ENCODE results near the gene C20orf204.

The C20orf204 gene

GRCh38 chr20:64044484-64045247 is 8.7 kb downstream of the C20orf204 start:
- Histone ChIP-seq H3K4me3 (IDR thresholded peaks at IDR 0.05; ENCODE audit: insufficient read depth, low read depth, low read length) (no peak overlapping the region), H4K20me1 (ENCODE audit: insufficient read depth) (no peaks in the 10 kb centered on the region), H3K4me2 (no peak overlapping the region), H3K27ac (no peak overlapping the region), H2AFZ (ENCODE audit: low read depth) (no peak overlapping the region), H3K27me3 (ENCODE audit: insufficient read depth, low read depth) (peaks cover 76% of the 10 kb centered on the region), H3K9ac (no peak overlapping the region), H3K79me2 (ENCODE audit: insufficient read depth, low read depth) (no peaks in the 10 kb centered on the region), H3K4me1 (ENCODE audit: low read depth, poor library complexity, severe bottlenecking) (peaks cover 3% of the 10 kb centered on the region), H3K36me3 (ENCODE audit: insufficient read depth) (no peaks in the 10 kb centered on the region)
- TF ChIP-seq CTCF (conservative IDR thresholded peaks at IDR 0.05; ENCODE audit: low read depth, low read length), result no peak

- H4K20me1 ChIP-seq (ENCODE audit: insufficient read depth), result no peaks in the 10 kb centered on the region
- peaks cover 79% of the 10 kb centered on the region for H3K27me3 ChIP-seq (ENCODE audit: insufficient read depth, low read depth)
- H3K4me2 ChIP-seq, result no peak overlapping the region
- H2AFZ ChIP-seq (ENCODE audit: low read depth), result no peak overlapping the region
- no peaks in the 10 kb centered on the region for H3K79me2 ChIP-seq (ENCODE audit: insufficient read depth, low read depth)
- no peak overlapping the region for H3K9ac ChIP-seq
- no peaks in the 10 kb centered on the region for H3K36me3 ChIP-seq (ENCODE audit: insufficient read depth)
- H3K4me1 ChIP-seq (ENCODE audit: low read depth, poor library complexity, severe bottlenecking), result peaks cover 3% of the 10 kb centered on the region
- no peak overlapping the region for H3K27ac ChIP-seq
- no peak for TF ChIP-seq CTCF (conservative IDR thresholded peaks at IDR 0.05; ENCODE audit: low read depth, low read length)
- H3K4me3 ChIP-seq (IDR thresholded peaks at IDR 0.05; ENCODE audit: insufficient read depth, low read depth, low read length), result no peak overlapping the region
These were observed 9.5 kb downstream of the C20orf204 start for GRCh38 chr20:64045346-64046011.

GRCh38 chr20:64047046-64047389 is 11.0 kb downstream of the C20orf204 start:
- Histone ChIP-seq H4K20me1 (ENCODE audit: insufficient read depth) (no peaks in the 10 kb centered on the region), H3K4me1 (ENCODE audit: low read depth, poor library complexity, severe bottlenecking) (peaks cover 3% of the 10 kb centered on the region)

GRCh38 chr20:64047968-64048401 is 12.0 kb downstream of the C20orf204 start:
- no peaks in the 10 kb centered on the region for H4K20me1 ChIP-seq (ENCODE audit: insufficient read depth)
- H3K4me1 ChIP-seq (ENCODE audit: low read depth, poor library complexity, severe bottlenecking), result no peaks in the 10 kb centered on the region
- H3K4me2 ChIP-seq, result no peak overlapping the region
- no peak overlapping the region for H3K9ac ChIP-seq
- no peak overlapping the region for H2AFZ ChIP-seq (ENCODE audit: low read depth)
- H3K4me3 ChIP-seq (IDR thresholded peaks at IDR 0.05; ENCODE audit: insufficient read depth, low read depth, low read length), result no peak overlapping the region
- no peaks in the 10 kb centered on the region for H3K36me3 ChIP-seq (ENCODE audit: insufficient read depth)
- no peaks in the 10 kb centered on the region for H3K79me2 ChIP-seq (ENCODE audit: insufficient read depth, low read depth)
- H3K27me3 ChIP-seq (ENCODE audit: insufficient read depth, low read depth), result peaks cover 82% of the 10 kb centered on the region
- no peak for TF ChIP-seq CTCF (conservative IDR thresholded peaks at IDR 0.05; ENCODE audit: low read depth, low read length)
- no peak overlapping the region for H3K27ac ChIP-seq

More at GRCh38 chr20:64047046-64047389, 11.0 kb downstream of the C20orf204 start:
- TF ChIP-seq CTCF (conservative IDR thresholded peaks at IDR 0.05; ENCODE audit: low read depth, low read length), result no peak
- Histone ChIP-seq H3K79me2 (ENCODE audit: insufficient read depth, low read depth) (no peaks in the 10 kb centered on the region), H3K27ac (no peak overlapping the region), H3K4me3 (IDR thresholded peaks at IDR 0.05; ENCODE audit: insufficient read depth, low read depth, low read length) (no peak overlapping the region), H3K36me3 (ENCODE audit: insufficient read depth) (no peaks in the 10 kb centered on the region), H2AFZ (ENCODE audit: low read depth) (no peak overlapping the region), H3K9ac (no peak overlapping the region), H3K27me3 (ENCODE audit: insufficient read depth, low read depth) (peaks cover 79% of the 10 kb centered on the region), H3K4me2 (no peak overlapping the region)
